Mesenteric fat pad (tissue), 1 donor: ENCODE measurements around the gene STAC. TPM values are rescaled to one million over a fixed set of nuclear protein-coding genes. Genes with fewer than 3 reads are reported as not detected.

ENCODE experiments used
- DNase-seq: peaks from one replicate; pipeline ENCODE4 v3.0.0-alpha.2; 2020; ENCODE audit warnings: low spot score
- long read RNA-seq: library from polyadenylated mRNA; unstranded; transcript quantifications from one replicate; pipeline ENCODE4 v2.0.0, GENCODE V29; 2020
- total RNA-seq: library from RNA; stranded (reverse); fragmentation: NEBNext Ultra II Directional; extraction: Animal tissue kit (Norgen Biotek cat#: 25700); gene quantifications from one replicate; pipeline ENCODE4 v1.2.1, GENCODE V29; 2021
- donor health status: DM: yes; HTN: yes; CAD: no.

The STAC gene
- 1.1 TPM for total RNA-seq
- long read RNA-seq, partial matches to known transcripts = 1 of 1 reads
- long read RNA-seq, other reads (novel, unspliced or antisense) = 0 of 1 reads

- no peak for DNase-seq
Measured at GRCh38 chr3:36380221-36381031, at the start of gene STAC. Gene STAC, plus strand, starts transcription at chr3:36380504. Its CDS starts 140 bp downstream, at chr3:36380644.

GRCh38 chr3:36332139-36332538 lies 48.2 kb upstream of the STAC start:
- no peak for DNase-seq

GRCh38 chr3:36362216-36362615 lies 18.1 kb upstream of the STAC start:
- DNase-seq = no peak

GRCh38 chr3:36362973-36363372 lies 17.3 kb upstream of the STAC start:
- DNase-seq = no peak

- no peak for DNase-seq
Measured at GRCh38 chr3:36364260-36364659, 16.0 kb upstream of the STAC start.

GRCh38 chr3:36365829-36366228 lies 14.5 kb upstream of the STAC start:
- no peak for DNase-seq

- no peak for DNase-seq
Measured at GRCh38 chr3:36366308-36366707, 14.0 kb upstream of the STAC start.

GRCh38 chr3:36367912-36368573 lies 12.3 kb upstream of the STAC start:
- DNase-seq = no peak

GRCh38 chr3:36372534-36372935 lies 7.8 kb upstream of the STAC start:
- no peak for DNase-seq

GRCh38 chr3:36373084-36373483 lies 7.2 kb upstream of the STAC start:
- DNase-seq = no peak

- no peak for DNase-seq
Measured at GRCh38 chr3:36373666-36374065, 6.6 kb upstream of the STAC start.

- no peak for DNase-seq
Measured at GRCh38 chr3:36379872-36380220, 458 bp upstream of the STAC start.

GRCh38 chr3:36381311-36381956 lies 1.1 kb downstream of the STAC start:
- DNase-seq = no peak

GRCh38 chr3:36393563-36393962 lies 13.3 kb downstream of the STAC start:
- no peak for DNase-seq

GRCh38 chr3:36394176-36394575 lies 13.9 kb downstream of the STAC start:
- no peak for DNase-seq

- no peak for DNase-seq
Measured at GRCh38 chr3:36397841-36398240, 17.5 kb downstream of the STAC start.

GRCh38 chr3:36399933-36400332 lies 19.6 kb downstream of the STAC start:
- DNase-seq = no peak

- no peak for DNase-seq
Measured at GRCh38 chr3:36401056-36401455, 20.8 kb downstream of the STAC start.

- no peak for DNase-seq
Measured at GRCh38 chr3:36403661-36404060, 23.4 kb downstream of the STAC start.

GRCh38 chr3:36405190-36405589 lies 24.9 kb downstream of the STAC start:
- no peak for DNase-seq

GRCh38 chr3:36408146-36408545 lies 27.8 kb downstream of the STAC start:
- DNase-seq = no peak

- DNase-seq = no peak
Measured at GRCh38 chr3:36409862-36410261, 29.6 kb downstream of the STAC start.
